ENCODE measurements around the gene FNDC7. TPM values are rescaled to one million over a fixed set of nuclear protein-coding genes. Genes with fewer than 3 reads are reported as not detected.

FNDC7 gene
- total and polyA plus RNA-seq, 9 of the 15 experiments (the other 6 are each of a cell fraction or from before 2014, with no cell fraction given) = not detected

- no peak; the same call in none of the 2 replicates for TF ChIP-seq TARDBP (IDR thresholded peaks at IDR 0.05)
- no peak for TF ChIP-seq TCF7L2 (IDR thresholded peaks at IDR 0.05; ENCODE audit: low read depth, low read length)
- no peak for TF ChIP-seq U2AF2 (optimal IDR thresholded peaks at IDR 0.05; ENCODE audit: low read depth, low read length)
- 0 out of 4 replicates have a peak, but pooled peaks of 1 of the 2 experiments have one; percentile 19 for TF ChIP-seq ZMIZ1 (IDR thresholded peaks at IDR 0.05; ENCODE audit: low read depth in 2 of 2, low read length in 2 of 2)
- peak; percentile 59; the same call in 1 of the 2 replicates for TF ChIP-seq BCOR (IDR thresholded peaks at IDR 0.05)
- TF ChIP-seq MEF2D (tag; conservative IDR thresholded peaks at IDR 0.05; ENCODE audit: low read depth) = no peak
- no peak for TF ChIP-seq NFXL1 (CRISPR knock-in tag; IDR thresholded peaks at IDR 0.05)
- TF ChIP-seq ETV5 (CRISPR knock-in tag; IDR thresholded peaks at IDR 0.05; ENCODE audit: low read depth) = 0 out of 2 replicates have a peak, but pooled peaks have one; percentile 74
- TF ChIP-seq SREBF1 (IDR thresholded peaks at IDR 0.05; ENCODE audit: borderline replicate concordance, low read depth, low read length) = no peak
- TF ChIP-seq CGGBP1 (CRISPR knock-in tag; IDR thresholded peaks at IDR 0.05) = peak; percentile 85
- TF ChIP-seq, protein P1, sequence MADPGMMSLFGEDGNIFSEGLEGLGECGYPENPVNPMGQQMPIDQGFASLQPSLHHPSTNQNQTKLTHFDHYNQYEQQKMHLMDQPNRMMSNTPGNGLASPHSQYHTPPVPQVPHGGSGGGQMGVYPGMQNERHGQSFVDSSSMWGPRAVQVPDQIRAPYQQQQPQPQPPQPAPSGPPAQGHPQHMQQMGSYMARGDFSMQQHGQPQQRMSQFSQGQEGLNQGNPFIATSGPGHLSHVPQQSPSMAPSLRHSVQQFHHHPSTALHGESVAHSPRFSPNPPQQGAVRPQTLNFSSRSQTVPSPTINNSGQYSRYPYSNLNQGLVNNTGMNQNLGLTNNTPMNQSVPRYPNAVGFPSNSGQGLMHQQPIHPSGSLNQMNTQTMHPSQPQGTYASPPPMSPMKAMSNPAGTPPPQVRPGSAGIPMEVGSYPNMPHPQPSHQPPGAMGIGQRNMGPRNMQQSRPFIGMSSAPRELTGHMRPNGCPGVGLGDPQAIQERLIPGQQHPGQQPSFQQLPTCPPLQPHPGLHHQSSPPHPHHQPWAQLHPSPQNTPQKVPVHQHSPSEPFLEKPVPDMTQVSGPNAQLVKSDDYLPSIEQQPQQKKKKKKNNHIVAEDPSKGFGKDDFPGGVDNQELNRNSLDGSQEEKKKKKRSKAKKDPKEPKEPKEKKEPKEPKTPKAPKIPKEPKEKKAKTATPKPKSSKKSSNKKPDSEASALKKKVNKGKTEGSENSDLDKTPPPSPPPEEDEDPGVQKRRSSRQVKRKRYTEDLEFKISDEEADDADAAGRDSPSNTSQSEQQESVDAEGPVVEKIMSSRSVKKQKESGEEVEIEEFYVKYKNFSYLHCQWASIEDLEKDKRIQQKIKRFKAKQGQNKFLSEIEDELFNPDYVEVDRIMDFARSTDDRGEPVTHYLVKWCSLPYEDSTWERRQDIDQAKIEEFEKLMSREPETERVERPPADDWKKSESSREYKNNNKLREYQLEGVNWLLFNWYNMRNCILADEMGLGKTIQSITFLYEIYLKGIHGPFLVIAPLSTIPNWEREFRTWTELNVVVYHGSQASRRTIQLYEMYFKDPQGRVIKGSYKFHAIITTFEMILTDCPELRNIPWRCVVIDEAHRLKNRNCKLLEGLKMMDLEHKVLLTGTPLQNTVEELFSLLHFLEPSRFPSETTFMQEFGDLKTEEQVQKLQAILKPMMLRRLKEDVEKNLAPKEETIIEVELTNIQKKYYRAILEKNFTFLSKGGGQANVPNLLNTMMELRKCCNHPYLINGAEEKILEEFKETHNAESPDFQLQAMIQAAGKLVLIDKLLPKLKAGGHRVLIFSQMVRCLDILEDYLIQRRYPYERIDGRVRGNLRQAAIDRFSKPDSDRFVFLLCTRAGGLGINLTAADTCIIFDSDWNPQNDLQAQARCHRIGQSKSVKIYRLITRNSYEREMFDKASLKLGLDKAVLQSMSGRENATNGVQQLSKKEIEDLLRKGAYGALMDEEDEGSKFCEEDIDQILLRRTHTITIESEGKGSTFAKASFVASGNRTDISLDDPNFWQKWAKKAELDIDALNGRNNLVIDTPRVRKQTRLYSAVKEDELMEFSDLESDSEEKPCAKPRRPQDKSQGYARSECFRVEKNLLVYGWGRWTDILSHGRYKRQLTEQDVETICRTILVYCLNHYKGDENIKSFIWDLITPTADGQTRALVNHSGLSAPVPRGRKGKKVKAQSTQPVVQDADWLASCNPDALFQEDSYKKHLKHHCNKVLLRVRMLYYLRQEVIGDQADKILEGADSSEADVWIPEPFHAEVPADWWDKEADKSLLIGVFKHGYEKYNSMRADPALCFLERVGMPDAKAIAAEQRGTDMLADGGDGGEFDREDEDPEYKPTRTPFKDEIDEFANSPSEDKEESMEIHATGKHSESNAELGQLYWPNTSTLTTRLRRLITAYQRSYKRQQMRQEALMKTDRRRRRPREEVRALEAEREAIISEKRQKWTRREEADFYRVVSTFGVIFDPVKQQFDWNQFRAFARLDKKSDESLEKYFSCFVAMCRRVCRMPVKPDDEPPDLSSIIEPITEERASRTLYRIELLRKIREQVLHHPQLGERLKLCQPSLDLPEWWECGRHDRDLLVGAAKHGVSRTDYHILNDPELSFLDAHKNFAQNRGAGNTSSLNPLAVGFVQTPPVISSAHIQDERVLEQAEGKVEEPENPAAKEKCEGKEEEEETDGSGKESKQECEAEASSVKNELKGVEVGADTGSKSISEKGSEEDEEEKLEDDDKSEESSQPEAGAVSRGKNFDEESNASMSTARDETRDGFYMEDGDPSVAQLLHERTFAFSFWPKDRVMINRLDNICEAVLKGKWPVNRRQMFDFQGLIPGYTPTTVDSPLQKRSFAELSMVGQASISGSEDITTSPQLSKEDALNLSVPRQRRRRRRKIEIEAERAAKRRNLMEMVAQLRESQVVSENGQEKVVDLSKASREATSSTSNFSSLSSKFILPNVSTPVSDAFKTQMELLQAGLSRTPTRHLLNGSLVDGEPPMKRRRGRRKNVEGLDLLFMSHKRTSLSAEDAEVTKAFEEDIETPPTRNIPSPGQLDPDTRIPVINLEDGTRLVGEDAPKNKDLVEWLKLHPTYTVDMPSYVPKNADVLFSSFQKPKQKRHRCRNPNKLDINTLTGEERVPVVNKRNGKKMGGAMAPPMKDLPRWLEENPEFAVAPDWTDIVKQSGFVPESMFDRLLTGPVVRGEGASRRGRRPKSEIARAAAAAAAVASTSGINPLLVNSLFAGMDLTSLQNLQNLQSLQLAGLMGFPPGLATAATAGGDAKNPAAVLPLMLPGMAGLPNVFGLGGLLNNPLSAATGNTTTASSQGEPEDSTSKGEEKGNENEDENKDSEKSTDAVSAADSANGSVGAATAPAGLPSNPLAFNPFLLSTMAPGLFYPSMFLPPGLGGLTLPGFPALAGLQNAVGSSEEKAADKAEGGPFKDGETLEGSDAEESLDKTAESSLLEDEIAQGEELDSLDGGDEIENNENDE (IDR thresholded peaks at IDR 0.05; ENCODE audit: low read depth, low read length) = no peak
Measured at GRCh38 chr1:108746382-108747170, 33.9 kb downstream of the FNDC7 start, which contains the start of gene STXBP3 (continued).
